Islet precursor cell (in vitro differentiated cells): ENCODE data around the gene EPHB1.

Experiments
- DNase-seq: peaks from one replicate; pipeline ENCODE4 v3.0.0-alpha.2; 2018

The EPHB1 gene

GRCh38 chr3:135235541-135235940 is 440.5 kb downstream of the EPHB1 start:
- DNase-seq: no peak

GRCh38 chr3:135237371-135238143 is 442.5 kb downstream of the EPHB1 start:
- peak; percentile 66 for DNase-seq

DNA sequence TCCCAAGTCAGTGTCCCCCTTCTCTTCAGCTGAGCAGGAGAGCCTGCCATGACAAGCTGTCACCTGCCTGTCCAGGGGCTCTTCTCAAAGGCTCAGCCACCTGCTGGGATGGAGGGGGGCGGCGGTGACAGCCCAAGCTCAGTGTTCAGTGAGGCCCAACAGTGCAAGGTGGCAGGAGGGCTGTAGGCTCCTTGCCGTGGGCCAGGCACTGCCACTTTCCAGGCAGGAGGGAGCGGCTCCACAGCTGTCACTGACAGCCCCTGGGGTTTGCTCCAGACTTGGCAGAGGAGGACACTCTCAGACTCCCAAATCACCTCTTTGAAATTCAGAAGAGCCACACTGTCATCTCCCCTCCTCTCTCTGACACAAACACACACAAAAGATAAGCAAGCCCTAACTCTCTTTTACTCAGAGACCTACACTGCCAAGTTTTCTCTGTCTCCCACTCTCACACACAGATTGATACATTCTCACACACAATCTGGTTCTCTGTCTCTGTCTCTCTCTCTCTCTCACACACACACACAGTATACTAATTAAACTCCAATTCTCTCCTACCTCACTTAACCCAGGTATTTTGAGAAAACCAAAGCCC is 443.3 kb downstream of the EPHB1 start:
- peak; percentile 50 for DNase-seq

- DNase-seq: peak; percentile 71
These were observed 444.0 kb downstream of the EPHB1 start for GRCh38 chr3:135238871-135239614.

GRCh38 chr3:135239615-135239884 is 444.5 kb downstream of the EPHB1 start:
- DNase-seq: peak; percentile 49

DNA sequence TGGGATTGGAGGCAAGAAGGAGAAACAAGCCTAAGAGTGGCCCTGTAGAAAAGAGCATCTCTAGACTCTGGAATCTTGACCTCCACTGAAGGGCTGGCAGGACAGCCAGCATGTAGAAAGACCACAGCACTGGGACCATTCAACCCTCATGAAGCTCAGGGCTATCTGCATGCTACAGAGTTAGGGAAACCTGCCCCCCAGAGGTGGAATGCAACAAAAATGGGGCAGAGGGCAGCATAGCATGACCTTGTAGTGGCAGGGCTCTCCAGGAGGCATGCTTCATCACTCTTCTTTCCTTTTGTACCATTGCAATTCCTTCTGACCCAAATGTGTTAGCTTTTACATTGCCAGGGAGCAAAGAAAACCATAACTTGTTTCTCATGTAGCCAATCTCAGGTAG is 445.4 kb downstream of the EPHB1 start:
- peak; percentile 55 for DNase-seq

DNA sequence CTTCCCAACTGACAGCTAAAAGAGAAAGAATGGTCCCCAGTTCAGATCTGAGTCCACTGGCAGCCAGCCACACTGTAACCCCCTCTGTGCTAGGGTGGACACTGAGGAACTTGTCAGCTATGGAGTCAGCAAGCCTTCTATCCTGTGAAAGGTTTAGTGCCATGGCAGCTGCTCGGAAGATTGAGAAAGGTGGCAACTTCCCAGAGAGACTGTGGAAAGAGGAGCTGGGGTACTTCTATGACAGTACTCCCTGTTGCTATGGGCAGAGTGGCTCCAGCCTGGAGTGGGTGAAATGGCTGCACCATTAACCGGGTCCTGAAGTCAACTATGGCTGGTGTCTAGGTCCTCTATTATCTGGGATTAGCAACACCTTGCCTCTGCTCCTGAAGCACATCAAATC is 447.2 kb downstream of the EPHB1 start:
- DNase-seq: peak; percentile 23

GRCh38 chr3:135243616-135244015 is 448.6 kb downstream of the EPHB1 start:
- peak; percentile 67 for DNase-seq

DNA sequence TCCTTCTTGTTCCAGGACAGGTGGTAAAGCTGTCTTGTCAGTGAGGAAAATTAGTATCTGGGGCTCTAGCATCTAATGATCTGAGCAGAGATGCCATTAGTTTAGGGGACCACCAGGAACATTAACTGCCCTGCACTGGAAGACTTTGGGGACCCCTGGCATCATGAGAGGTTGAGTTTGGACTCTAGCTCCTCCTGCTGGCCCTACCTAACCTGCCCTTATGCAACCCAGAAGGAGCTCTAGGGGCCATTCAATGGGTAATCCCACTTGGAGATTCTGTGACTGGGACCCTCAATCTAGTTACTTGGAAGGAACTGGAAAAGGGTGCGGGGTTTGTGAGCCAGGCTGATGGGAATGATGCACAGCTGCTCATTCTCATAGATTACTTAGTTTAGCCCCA is 451.0 kb downstream of the EPHB1 start:
- DNase-seq: peak; percentile 22

DNA sequence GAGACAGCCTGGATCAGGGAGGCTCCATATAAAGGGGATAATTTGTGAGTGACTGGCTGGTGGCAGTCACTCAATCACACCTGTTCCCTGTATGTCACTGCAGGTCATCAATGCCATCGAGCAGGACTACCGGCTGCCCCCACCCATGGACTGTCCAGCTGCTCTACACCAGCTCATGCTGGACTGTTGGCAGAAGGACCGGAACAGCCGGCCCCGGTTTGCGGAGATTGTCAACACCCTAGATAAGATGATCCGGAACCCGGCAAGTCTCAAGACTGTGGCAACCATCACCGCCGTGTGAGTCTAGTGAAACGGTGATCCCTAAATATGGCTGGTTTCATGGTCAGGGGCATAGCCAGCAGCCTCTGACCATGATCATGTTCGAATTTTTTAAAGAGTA is 453.2 kb downstream of the EPHB1 start:
- peak; percentile 43 for DNase-seq

GRCh38 chr3:135249186-135249585 is 454.1 kb downstream of the EPHB1 start:
- DNase-seq: peak; percentile 44

GRCh38 chr3:135258916-135259315 is 463.9 kb downstream of the EPHB1 start:
- DNase-seq: no peak

DNA sequence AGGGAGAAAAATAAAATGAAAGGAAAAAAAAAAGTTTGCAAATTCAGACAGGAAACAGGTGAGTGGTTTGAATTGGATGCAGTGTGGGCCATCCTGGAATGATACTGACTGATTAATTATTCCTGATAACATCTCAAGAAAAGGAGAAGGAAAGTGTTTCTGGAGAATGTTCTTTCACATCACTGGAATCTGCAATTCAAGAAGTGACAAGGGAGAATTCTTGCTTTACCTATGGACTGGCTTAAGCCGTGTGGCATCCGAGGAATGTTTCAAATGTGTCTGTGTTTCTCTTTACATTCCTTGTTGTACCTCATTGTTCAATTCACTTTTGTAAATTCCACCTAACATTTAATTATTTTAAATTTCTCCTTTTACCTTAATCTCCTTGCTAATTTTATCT is 465.0 kb downstream of the EPHB1 start:
- DNase-seq: peak; percentile 53

DNA sequence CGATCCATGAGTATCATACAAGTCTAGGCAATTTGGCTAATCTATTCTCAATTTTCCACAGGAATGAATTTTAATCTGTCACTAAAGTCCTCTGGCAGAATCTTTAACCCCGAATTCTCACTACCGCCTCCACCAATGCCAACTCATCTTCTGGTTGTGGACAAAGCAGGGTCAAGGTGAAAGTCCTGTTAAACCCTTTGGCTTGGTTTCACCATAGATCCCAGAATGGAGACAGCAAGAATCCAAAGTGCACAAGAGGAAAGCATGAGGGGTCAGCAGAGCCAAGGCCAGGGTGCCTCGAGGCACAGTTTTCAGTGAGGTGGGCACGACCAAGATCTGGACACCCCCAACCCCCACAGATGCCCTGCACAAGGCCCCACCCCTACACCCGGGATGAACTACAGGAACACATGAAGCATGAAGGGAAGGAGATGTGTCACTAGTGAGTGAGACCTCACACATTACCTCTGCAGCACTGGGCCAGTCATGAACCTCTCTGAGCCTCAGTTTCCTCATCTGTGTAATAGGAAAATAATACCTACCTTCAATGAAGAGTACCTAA is 466.2 kb downstream of the EPHB1 start:
- no peak for DNase-seq

DNA sequence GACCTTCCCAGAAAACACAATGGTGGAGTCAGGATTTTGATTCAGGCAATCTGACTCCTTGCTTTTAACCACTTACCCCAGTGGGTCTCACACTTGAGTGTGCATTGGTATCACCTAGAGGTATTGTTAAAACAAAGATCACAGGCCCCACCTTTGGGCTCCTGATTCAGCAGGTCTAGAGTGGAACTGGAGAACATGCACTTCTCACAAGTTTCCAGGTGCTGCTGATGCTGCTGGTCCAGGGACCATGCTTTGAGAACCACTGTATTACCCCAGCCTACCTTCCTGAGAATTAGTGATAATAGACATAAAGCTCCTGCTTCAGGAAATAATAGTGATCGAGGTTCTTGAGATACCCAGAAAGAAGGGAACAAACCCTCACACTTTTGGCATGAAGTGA is 466.9 kb downstream of the EPHB1 start:
- DNase-seq: no peak

GRCh38 chr3:135262441-135262840 is 467.4 kb downstream of the EPHB1 start:
- DNase-seq: no peak

DNA sequence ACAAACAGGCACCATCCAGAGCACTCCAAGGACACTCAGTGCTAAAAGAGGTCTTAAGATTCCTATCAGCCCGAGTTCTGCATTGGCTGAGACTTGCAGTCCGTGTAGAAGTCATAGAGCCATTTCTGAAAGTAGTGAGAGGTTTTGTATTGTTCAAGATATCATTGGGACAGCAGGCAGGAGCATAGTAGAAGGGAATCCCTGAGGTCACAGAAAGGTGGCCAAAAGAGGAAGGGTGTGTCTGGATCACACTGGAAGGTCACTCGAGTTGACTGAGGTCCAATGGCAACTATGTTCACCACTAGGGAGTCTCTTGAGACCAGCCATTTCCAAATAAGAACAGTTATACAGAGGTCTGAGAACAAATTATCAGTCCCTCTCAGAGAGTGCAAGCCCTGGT is 468.3 kb downstream of the EPHB1 start:
- DNase-seq: no peak

- no peak for DNase-seq
These were observed 472.4 kb downstream of the EPHB1 start for GRCh38 chr3:135267487-135267886.

GRCh38 chr3:135268941-135269532 is 474.0 kb downstream of the EPHB1 start:
- no peak for DNase-seq

GRCh38 chr3:135271177-135272025 is 476.3 kb downstream of the EPHB1 start:
- DNase-seq: no peak

DNA sequence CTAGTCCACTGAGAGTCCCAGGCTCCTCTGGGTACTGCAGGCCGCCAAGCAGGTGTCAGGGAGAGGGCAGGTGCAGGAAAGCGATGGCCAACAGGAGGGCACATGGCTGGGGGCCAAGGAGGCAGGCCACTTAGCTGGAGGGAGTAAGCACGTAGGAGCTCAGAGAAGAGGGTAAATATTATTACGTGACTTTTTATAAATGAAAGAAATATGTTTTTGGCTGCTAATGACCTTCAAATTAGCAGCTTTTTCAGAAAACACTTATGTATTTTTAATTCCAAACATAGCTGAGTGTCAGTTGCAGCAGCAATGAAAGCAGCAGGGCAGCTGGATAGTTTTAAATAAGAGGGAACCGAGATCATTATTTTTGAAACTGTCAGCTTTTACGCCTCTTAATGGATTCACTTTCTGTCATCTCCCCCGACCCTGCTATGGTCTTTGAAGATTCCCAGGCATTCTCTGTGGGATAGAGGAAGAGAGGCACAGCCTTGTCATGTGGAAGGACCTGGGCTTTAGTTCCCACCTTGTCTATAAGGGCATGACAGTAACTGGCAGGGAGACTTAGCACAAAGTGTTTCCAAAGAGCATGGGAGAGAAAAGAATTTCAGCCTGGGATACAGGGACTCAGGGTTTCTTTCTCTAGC is 477.1 kb downstream of the EPHB1 start:
- no peak for DNase-seq

DNA sequence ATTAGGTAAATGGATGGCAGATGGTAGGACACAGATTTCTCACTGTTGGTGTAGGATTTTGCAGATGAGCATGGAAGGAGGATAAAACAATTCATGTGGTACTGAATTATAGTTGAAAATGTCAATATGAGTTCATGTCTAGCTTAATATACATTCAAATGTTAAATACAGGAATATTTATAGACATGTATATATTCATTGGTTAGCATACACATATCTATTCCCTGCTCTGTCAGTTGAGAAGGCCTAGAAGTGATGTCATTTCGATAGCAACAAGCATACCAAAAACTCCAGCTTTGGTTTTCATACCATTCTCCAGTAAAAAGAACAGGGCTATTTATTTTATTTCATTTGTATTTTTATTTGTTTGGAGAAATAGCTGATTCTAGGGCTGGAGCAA is 497.1 kb downstream of the EPHB1 start:
- no peak for DNase-seq
